DLD1 (cell line): Measurements from ENCODE around the gene RPL10A.

Experiments
- in situ Hi-C: cut with HindIII; loops from 2 replicates; pipeline ENCODE4 v1.10.0; 2017; ENCODE audit warnings: low sequenced_read_pairs

The RPL10A gene

DNA sequence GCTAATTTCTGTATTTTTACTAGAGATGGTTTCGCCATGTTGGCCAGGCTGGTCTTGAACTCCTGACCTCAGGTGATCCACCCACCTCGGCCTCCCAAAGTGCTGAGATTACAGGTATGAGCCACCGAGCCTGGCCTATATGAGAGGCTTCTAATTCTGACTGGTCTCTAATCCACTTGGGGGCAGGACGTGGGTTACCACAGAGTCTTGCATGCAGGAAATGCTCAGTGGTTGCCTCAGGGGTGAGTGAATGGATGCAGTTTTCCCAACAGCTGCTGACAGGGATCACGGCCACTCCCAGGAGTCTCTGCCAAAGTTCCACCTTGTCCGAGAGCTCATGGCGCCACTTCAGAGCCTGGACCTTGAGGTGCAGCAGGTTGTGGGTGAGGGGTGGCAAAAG lies 22.5 kb upstream of the RPL10A start:
- in situ Hi-C loops, result no loop called here

DNA sequence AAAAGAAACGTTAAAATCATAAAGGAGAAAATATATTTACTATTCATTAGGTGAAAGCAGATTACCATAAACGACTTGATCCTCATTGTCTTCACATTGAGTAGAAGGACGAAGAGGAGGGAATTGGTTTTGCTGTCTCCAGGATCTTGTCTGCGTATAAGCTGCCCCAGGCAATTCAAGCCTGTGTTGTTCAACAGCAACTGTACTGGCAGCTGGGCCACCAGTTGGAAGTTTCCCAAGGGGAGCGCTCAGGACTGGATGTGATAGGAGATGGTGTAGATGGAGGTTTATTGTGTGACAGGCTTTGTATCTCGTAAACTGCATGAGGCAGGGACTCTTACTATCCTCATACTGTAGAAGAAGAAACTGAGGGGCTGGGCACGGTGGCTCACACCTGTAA lies 20.0 kb upstream of the RPL10A start:
- in situ Hi-C loops, result no loop called here

DNA sequence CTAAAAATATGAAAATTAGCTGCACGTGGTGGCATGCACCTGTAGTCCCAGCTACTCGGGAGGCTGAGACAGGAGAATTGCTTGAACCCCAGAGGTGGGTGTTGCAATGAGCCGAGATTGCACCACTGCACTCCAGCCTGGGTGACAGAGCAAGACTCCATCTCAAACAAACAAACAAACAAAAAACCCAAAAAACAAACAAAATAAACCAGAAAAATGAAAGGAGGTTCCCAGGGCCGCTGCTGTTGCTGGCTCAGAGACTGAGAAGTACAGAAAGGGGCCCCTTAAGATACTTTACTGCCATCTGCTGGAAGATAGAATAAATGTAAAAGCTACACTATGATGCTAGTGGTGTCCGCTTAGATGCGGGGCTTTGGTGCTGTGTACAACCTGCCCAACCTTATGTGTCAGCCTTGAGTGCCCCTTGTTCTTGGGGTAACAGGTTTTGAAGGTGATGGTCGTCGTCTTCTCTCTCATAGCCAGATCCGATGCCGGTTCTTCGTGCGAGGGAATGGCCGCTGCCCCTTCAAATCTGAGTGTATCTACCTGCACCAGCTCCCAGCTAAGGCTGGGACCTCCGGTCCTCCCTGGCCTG lies 18.8 kb upstream of the RPL10A start:
- in situ Hi-C loops, result no loop called here

DNA sequence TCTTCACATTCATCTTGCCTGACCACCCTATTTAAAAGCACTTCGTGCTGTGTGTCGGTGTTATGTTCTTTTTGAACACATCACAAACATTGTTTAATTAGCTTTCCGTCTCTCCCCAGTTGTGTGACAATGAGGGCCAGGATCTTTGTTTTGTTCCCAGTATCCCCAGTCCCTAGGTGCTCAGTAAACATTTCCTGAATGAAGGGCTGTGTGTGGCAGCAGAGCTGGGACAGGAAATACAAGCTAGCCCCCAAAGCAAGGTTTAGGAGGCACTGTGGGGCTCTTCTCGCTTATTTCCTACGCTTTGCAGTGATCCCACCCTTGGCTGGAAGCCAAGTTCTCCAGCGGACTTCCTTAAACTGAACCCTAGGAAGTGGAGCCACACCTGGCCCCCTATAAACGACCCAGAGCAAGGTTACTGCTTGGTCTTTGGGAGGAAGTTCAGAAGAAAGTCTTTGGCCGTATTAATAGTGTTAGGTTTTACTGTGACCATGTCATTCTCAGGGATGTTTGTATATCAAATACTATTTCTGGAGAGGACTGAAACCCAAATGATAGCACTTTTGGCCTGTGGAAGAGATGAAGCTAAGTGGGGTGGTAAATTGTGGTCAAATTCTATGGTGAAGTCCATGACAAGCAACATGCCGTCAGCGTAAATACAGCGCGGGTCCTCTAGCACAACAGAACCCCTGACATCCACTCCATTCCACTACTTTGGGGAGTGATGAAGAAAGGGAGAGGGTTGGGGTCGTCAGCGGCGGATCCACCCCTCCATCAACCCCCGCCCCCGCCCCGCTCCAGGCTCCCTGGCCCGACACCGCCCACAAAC lies 16.6 kb upstream of the RPL10A start:
- in situ Hi-C loops, result no loop called here

DNA sequence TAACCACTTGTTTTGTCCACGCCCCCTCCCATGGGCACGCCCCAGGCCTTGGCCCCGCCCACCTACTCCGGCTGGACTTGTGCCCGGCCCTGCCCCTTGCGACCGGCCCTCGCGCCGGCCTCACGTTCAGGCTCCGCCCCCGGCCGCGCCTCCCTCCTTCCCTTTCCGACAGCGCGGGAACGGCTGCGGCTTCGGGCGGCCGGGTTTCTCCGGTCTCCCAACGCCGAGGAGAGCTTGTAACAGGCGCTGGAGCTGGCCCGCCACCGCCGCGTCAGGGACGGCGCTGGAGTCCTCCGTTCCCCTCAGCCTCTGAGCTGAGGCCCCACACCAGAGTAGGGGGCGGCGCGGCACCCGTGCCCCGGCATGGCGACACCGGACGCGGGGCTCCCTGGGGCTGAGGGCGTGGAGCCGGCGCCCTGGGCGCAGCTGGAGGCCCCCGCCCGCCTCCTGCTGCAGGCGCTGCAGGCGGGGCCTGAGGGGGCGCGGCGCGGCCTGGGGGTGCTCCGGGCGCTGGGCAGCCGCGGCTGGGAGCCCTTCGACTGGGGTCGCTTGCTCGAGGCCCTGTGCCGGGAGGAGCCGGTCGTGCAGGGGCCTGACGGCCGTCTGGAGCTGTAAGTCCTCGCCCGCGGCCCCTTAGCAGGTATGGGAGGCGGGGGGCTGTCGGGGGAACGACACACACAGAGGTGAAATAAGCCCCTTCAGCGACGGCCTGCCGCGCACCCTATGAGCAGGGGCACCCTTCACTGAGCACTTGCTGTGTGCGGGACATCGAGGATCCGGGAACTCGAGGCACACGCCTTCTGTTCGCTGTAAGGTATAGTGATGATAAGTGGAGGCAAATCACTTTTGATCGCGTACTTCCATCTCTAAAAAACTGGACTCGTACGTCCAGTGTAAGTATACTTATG lies 15.8 kb upstream of the RPL10A start, which contains the start of gene FANCE:
Gene FANCE, plus strand, starts transcription at position 156 of the 908 bp plus-strand sequence. Its CDS starts 208 bp downstream, at position 364.
- in situ Hi-C loops, result no loop called here

DNA sequence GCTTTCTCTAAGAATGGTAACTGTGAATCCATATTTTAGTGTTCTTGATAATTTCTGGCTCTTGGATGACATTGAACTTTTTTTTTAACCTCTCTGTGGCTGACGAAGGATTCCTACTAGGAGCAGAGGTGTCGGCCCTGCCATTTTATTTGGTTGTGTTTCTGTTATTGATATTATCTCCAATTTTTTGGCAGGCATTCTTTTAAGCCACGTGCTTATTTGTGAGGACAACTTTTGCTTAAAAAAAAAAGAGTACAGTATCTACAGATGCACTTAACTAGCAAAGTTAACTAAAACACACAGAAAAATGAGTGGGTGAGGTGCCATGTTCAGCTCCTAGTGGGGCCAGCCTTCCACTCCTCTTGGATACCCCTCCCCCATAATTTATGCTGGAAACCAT lies 15.0 kb upstream of the RPL10A start:
- in situ Hi-C loops, result no loop called here

DNA sequence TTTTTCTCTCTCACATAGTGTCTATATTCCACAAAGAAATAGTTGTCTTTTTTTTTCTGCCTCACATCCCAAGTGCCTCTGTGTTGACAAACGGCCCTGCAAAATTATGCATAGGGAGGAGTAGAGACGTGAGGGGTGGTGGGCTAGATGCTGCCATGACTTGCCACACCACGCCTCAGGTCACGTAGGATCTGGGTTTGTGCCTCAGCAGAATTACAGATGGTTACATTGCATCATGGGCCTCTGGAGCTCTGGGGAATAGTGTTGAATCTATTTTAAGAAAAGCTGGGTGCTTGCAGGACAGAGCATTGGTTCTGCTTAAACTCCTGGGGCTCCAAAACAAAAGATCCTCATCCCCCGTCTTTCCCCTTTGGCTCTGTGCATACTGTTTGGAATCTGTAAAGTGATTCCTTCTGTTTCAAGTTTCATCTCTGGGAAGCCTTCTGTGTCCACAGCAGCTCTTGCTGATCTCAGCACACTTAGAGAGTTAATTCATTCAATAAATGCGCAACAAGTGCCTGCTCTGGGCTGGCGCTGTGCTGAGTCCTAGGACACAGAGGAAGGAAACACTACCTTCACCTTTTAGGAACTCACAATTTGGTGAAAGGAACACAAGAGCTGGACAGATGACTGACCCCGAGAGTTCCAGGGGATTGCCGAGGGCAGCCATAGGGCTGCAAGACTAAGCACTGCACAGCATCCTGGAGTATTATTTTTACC lies 13.7 kb upstream of the RPL10A start:
- in situ Hi-C loops, result no loop called here

DNA sequence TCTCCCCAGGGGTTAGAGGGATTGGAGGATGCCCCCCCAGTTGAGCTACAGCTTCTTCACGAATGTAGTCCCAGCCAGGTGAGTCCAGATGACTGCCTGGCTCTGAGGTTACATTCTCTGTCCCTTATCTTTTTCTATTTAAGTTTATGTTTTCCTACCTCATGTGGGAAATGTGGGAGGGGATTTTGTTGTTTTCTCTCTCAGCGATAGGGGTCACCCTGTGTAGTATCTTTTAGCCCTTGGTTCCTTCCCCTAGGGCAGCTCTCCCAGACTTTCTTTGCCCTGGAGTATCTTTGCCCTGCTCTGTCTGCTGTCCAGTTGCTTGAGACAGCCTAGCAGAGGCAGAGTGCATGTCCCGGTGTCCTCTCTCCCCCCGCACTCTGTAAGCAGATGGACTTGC lies 10.3 kb upstream of the RPL10A start:
- in situ Hi-C loops, result no loop called here

DNA sequence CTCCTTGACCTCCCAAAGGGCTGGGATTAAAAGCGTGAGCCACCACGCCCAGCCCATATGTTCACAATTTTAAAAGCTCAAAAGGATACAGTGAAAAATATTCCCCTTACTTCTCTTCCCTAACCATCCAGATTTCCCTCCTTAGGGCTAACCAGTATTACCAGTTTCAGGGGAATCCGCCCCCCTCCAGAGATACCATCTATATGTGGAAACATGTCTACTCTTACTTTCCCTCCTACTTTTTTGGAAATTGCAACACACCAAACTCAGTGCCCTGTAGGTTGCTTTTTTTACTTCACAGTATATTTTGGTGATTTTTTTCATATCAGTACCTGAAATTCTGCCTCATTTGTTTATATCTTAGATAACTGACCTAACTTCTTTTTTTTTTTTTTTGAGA lies 6.9 kb upstream of the RPL10A start:
- in situ Hi-C loops, result no loop called here

DNA sequence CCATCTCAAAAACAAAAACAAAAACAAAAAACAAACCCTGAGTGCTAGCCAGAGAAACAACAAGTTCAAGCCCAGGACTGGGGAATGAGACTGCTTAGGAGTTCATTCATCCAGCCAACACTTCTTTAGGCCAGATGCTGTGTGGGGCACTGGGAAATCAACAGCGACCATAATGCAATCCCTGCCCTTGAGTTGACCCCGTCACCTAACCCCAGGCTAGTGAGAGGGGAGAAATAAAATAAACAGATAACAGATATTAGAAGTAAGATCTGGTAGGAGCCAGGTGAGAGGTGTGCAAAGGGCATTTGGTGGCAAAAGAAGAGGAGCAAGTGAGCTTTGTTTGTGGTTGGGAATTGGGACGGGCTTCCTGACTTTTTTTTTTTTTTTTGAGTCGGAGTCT lies 4.9 kb upstream of the RPL10A start:
- in situ Hi-C loops, result no loop called here

DNA sequence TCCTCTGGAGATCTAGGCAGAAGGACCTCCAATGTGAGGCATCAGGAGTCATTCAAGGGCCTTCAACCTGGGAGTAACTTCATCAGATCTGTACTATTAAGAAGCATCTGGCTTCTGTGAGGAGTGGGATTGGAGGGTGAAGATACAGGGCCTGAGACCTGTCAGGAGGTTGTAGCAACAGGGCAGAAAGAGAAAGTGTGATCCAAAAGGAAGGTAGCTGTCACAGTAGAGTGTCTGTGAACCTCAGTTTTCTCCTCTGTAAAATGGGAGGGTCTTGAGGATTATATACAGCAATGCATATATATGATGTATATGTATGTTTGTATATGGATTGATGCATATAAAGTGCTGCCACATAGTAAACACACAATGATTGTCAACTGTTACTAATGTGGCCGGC lies 2.6 kb upstream of the RPL10A start:
- in situ Hi-C loops, result no loop called here

DNA sequence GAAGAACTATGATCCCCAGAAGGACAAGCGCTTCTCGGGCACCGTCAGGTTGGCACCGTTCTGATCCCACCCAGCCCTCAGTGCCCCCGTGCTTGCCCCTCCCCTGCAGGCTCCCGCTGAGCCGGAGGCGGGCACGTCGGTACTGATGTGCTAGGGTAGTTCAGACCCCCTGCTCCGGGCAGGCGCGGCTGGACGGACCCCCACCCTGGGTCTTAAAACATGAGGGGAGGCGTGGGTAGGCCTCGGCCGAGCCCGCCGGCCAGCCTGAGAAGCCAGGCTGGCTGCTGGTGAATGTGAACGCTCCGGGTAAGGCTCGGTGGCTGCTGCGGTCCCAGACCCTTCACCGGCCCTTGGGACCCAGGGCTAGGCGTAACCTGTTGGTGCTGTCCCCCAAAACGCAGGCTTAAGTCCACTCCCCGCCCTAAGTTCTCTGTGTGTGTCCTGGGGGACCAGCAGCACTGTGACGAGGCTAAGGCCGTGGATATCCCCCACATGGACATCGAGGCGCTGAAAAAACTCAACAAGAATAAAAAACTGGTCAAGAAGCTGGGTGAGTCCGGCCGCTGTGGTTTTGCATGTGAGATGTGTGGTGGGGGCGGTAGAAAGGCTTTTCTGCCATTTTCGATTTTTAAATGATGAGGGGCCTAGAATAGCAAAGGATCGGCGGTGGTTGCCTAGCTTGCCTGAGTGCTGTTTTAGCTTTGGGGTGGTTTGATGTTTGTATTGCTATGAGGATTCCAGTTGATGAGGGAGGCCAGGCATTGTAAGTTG lies 964 bp downstream of the RPL10A start:
- in situ Hi-C loops, result no loop called here

DNA sequence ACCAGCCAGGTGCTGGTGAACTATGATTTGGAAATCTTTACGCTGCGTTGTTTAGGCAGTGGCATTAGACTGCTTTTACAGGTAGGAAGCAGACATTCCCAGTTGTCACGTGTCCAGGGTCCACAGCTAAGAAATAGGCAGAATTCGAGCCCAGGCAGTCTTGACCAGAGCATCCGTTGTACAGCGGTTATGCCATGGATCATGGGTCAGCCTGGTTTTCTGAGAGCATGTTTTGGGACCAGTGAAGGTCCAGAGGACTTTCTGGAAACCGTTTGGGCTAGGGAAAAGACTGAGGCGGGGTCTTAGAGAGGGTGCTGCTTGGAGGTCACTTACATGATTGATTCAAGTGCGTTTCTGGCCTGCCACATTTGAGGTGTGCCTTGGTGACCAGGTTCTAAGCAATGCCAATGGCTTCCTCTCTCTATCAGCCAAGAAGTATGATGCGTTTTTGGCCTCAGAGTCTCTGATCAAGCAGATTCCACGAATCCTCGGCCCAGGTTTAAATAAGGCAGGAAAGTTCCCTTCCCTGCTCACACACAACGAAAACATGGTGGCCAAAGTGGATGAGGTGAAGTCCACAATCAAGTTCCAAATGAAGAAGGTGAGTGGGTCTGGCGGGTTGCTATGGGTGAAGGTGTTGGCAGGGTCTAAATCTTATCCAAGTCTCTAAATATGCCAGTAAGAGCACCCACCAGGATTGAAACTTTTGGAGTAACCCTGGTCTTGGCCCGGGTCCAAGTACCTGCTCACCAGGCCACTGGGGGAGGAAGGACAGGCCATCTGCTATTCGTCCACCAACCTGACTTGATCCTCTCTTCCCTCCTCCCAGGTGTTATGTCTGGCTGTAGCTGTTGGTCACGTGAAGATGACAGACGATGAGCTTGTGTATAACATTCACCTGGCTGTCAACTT lies 1.8 kb downstream of the RPL10A start:
- in situ Hi-C loops, result no loop called here

DNA sequence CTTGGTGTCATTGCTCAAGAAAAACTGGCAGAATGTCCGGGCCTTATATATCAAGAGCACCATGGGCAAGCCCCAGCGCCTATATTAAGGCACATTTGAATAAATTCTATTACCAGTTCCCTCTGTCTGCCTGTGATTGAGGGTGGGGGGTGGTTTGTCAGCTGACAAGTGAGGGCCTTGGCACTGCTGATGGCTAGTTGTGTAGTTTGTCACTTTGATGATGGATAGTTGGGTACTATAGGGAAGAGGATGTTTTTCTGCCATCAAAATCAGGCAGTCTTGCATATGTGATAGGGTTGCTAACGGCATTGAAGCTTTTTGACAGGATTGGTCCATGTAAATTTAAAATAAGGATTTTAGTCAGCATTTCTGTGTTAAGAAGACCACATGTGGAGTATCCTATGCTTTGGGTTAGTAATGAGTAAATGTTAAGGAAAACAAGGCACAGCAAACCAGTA lies 2.5 kb downstream of the RPL10A start:
- in situ Hi-C loops, result no loop called here

DNA sequence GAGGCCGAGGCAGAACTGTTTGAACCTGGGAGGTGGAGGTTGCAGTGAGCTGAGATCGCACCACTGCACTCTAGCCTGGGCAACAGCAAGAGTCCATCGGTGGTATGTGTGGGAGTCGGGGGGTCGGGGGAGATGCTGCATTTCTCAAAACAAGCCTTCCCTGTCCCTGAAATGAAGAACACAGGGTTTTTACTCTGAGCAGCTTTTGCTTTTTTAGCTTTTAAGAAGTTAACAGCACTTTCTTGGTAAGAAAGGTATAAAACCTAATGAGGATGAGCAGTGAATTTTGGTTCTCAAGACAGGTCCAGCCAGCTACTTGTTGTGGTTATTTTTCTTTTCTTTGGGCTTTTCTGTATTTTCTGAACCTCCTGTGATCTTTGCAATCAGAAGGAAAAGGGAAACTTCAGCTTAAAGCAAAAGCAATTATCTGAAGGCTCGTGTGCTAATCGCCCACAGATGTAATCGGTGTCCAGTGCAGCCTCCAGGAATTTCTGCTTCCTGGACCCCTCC lies 3.7 kb downstream of the RPL10A start:
- in situ Hi-C loops, result no loop called here

DNA sequence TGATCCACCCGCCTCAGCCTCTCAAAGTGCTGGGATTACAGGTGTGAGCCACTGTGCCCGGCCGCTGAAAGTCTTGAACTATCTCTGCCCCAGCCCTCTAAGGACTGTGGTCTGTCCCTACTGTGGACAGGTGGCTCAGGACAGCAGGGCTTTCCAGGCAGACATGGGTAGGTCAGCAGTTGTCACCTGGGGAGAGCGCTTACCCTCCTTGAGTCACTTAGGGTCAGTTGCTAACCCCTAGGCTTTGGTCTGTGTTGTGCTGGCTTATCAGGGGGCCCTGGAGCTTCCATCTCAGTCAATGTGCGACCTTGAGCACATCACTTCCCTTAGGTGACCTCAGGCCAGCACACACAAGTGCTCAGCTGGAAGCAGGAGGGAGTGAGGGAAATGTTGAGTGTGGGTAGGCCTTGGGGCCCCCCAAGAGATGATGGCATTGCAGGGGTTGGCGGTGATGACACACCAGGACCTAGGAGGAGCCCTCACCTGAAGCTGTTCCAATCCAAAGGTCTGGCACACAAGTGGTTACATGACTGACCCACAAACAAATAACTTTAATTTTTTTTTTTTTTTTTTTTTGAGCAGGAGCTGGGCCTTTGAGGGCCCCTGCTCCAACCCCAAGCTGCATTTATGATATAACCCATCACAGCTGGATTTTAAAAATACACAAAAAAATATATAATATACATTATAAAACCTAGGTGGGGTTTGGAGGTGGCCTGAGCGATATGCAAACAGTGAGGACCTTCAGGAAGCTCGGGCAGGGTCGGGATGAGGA lies 5.1 kb downstream of the RPL10A start:
- in situ Hi-C loops, result no loop called here

DNA sequence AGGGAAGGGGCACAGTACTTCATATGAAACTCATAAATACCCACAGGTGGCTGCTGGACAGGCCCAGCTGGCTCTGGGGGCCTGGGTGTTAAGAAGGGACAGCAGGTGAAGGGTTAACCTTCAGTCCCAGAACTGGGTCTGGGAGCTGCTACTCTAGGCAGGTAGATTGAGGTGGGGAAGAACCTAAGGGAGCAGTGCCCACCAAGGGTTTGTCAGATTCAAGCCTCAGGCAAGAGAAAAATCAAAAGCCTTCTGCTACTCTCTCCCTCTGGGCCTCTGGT lies 5.6 kb downstream of the RPL10A start:
- in situ Hi-C loops, result no loop called here
